Measurements from ENCODE around the gene KLRC1.
"Not testable (repeated sequence)": the region's sequence is repeated elsewhere in the genome, so short reads cannot be mapped to it uniquely, and the experiment has no call there.

KLRC1 gene

GRCh38 chr12:10453156-10453555 lies at the start of gene KLRC1:
KLRC1 (minus strand) TSS chr12:10453377; CDS start chr12:10451156, 2,221 bp downstream.
- no peak for DNase-seq (ENCODE audit: low read depth in 2 of 2)

GRCh38 chr12:10501030-10501429 lies 47.9 kb upstream of the KLRC1 start:
- no peak for DNase-seq (ENCODE audit: low read depth in 2 of 2)

- DNase-seq (ENCODE audit: low read depth in 2 of 2) = no peak
Measured at GRCh38 chr12:10498042-10498441, 44.9 kb upstream of the KLRC1 start.

GRCh38 chr12:10497602-10498001 lies 44.4 kb upstream of the KLRC1 start:
- no peak for DNase-seq (ENCODE audit: low read depth in 2 of 2)

GRCh38 chr12:10491766-10492165 lies 38.6 kb upstream of the KLRC1 start:
- no peak for DNase-seq (ENCODE audit: low read depth in 2 of 2)

GRCh38 chr12:10487328-10487727 lies 34.2 kb upstream of the KLRC1 start:
- not testable (repeated sequence) for DNase-seq (ENCODE audit: low read depth in 2 of 2)

GRCh38 chr12:10481901-10482300 lies 28.7 kb upstream of the KLRC1 start:
- not testable (repeated sequence) for DNase-seq (ENCODE audit: low read depth in 2 of 2)

GRCh38 chr12:10472808-10473207 lies 19.6 kb upstream of the KLRC1 start:
- not testable (repeated sequence) for DNase-seq (ENCODE audit: low read depth in 2 of 2)

- DNase-seq (ENCODE audit: low read depth in 2 of 2) = no peak
Measured at GRCh38 chr12:10469701-10470100, 16.5 kb upstream of the KLRC1 start.

GRCh38 chr12:10466311-10466710 lies 13.1 kb upstream of the KLRC1 start:
- no peak for DNase-seq (ENCODE audit: low read depth in 2 of 2)

GRCh38 chr12:10457760-10458159 lies 4.6 kb upstream of the KLRC1 start:
- no peak for DNase-seq (ENCODE audit: low read depth in 2 of 2)

- no peak for DNase-seq (ENCODE audit: low read depth in 2 of 2)
Measured at GRCh38 chr12:10456856-10457255, 3.7 kb upstream of the KLRC1 start.

- DNase-seq (ENCODE audit: low read depth in 2 of 2) = no peak
Measured at GRCh38 chr12:10455766-10456165, 2.6 kb upstream of the KLRC1 start.

GRCh38 chr12:10454531-10454930 lies 1.4 kb upstream of the KLRC1 start:
- no peak for DNase-seq (ENCODE audit: low read depth in 2 of 2)

GRCh38 chr12:10448236-10448635 lies 4.9 kb downstream of the KLRC1 start:
- DNase-seq (ENCODE audit: low read depth in 2 of 2) = no peak

- not testable (repeated sequence) for DNase-seq (ENCODE audit: low read depth in 2 of 2)
Measured at GRCh38 chr12:10446052-10446451, 7.1 kb downstream of the KLRC1 start.

GRCh38 chr12:10441144-10441543 lies 12.0 kb downstream of the KLRC1 start:
- DNase-seq (ENCODE audit: low read depth in 2 of 2) = not testable (repeated sequence)

- not testable (repeated sequence) for DNase-seq (ENCODE audit: low read depth in 2 of 2)
Measured at GRCh38 chr12:10439608-10440274, 13.4 kb downstream of the KLRC1 start.

- not testable (repeated sequence) for DNase-seq (ENCODE audit: low read depth in 2 of 2)
Measured at GRCh38 chr12:10437601-10438000, 15.6 kb downstream of the KLRC1 start.

GRCh38 chr12:10435816-10436215 lies 17.4 kb downstream of the KLRC1 start, which contains the start of gene KLRC2:
KLRC2 (minus strand) TSS chr12:10436010; CDS start chr12:10435986, 24 bp downstream.
- DNase-seq (ENCODE audit: low read depth in 2 of 2) = not testable (repeated sequence)

- not testable (repeated sequence) for DNase-seq (ENCODE audit: low read depth in 2 of 2)
Measured at GRCh38 chr12:10430623-10431022, 22.6 kb downstream of the KLRC1 start.

GRCh38 chr12:10425938-10426337 lies 27.2 kb downstream of the KLRC1 start:
- not testable (repeated sequence) for DNase-seq (ENCODE audit: low read depth in 2 of 2)

GRCh38 chr12:10424260-10424899 lies 28.8 kb downstream of the KLRC1 start:
- not testable (repeated sequence) for DNase-seq (ENCODE audit: low read depth in 2 of 2)

Measured in activated CD4-positive, alpha-beta T cell treated with anti-CD3 and anti-CD28 coated beads for 24 hours (primary cell).